GM12878 (cell line): ENCODE results near the gene TOP2B. TPM values are rescaled to one million over a fixed set of nuclear protein-coding genes. Genes with fewer than 3 reads are reported as not detected.

Source experiments
- ATAC-seq: fragments of 200-7000 bp; cut with Tn5 transposase; 3 replicates; pipeline ENCODE4 v1.9.1; 2020; ENCODE audit warnings: mild to moderate bottlenecking, moderate library complexity
- BruUV-seq: library from RNA; stranded (reverse); fragments of 400-500 nt; replicated peaks from 2 replicates; lab custom pipeline; 2021; lab: Mats Ljungman, UMichigan
- CTCF ChIA-PET: fragments of 300-600 bp; sonication (Branson Sonifier 250); formaldehyde crosslinking; extraction: SDS; loops from one replicate; lab custom pipeline; 2021; ENCODE audit warnings: inconsistent platforms; lab: Yijun Ruan, JAX
- POLR2A ChIA-PET: fragments of 350-600 bp; formaldehyde crosslinking; extraction: SDS; loops from one replicate; lab custom pipeline; 2021; ENCODE audit warnings: inconsistent platforms; lab: Charles Lee
- RAD21 ChIA-PET: fragments of 300-600 bp; sonication (Branson Sonifier 250); formaldehyde crosslinking; loops from one replicate; lab custom pipeline; 2023; ENCODE audit warnings: antibody characterized with exemption; ENCODE audit not compliant: unreplicated experiment; lab: Charles Lee
- SMC1A ChIA-PET: fragments of 300-600 bp; sonication (Branson Sonifier 250); formaldehyde crosslinking; loops from one replicate; lab custom pipeline; 2023; ENCODE audit not compliant: unreplicated experiment, uncharacterized antibody; lab: Charles Lee
- DNase-seq: peaks from one replicate; pipeline ENCODE4 v3.0.0-alpha.2; 2011; ENCODE audit warnings: low read depth, low spot score
- FAIRE-seq: peaks from 3 replicates; lab custom pipeline; 2011; peaks lifted over from hg19 to GRCh38; lab: Jason Lieb, UNC
- H2AFZ ChIP-seq: 2 replicates; pipeline ENCODE4 v1.6.0; 2011; ENCODE audit warnings: low read depth, low read length, control low read depth; ENCODE audit not compliant: control insufficient read depth
- H3K27ac ChIP-seq: 2 replicates; pipeline ENCODE4 v1.5.1; 2011; ENCODE audit warnings: control low read depth; ENCODE audit not compliant: control insufficient read depth, insufficient read depth
- H3K27me3 ChIP-seq, 2 experiments: replicated peaks in 1 of 2; 2 replicates each; pipeline versions ENCODE4 v1.6.0 to v1.6.1; 2011; ENCODE audit warnings: low read length in 1 of 2; ENCODE audit not compliant: control insufficient read depth in 2 of 2, insufficient read depth in 2 of 2
- H3K36me3 ChIP-seq, 2 experiments: 2 replicates each; pipeline ENCODE4 v1.5.1; 2011; ENCODE audit warnings: low read length in 1 of 2; ENCODE audit not compliant: control insufficient read depth in 2 of 2, insufficient read depth in 2 of 2
- H3K4me1 ChIP-seq: 2 replicates; pipeline ENCODE4 v1.6.1; 2011; ENCODE audit warnings: mild to moderate bottlenecking, low read length, moderate library complexity, mixed read lengths; ENCODE audit not compliant: control insufficient read depth, insufficient read depth
- H3K4me2 ChIP-seq: 2 replicates; pipeline ENCODE4 v1.6.0; 2011; ENCODE audit warnings: control low read depth; ENCODE audit not compliant: control insufficient read depth, insufficient read depth
- H3K4me3 ChIP-seq: fragments of 200-600 bp; sonication (generic); 2 replicates; pipeline ENCODE4 v1.5.1; 2016
- H3K79me2 ChIP-seq: 2 replicates; pipeline ENCODE4 v1.6.0; 2011; ENCODE audit warnings: low read length; ENCODE audit not compliant: control insufficient read depth, insufficient read depth
- H3K9ac ChIP-seq: 2 replicates; pipeline ENCODE4 v1.8.0; 2011; ENCODE audit warnings: low read length, control low read depth, mixed read lengths; ENCODE audit not compliant: control insufficient read depth, insufficient read depth
- H3K9me3 ChIP-seq: replicated peaks from 3 replicates; pipeline ENCODE4 v1.5.1; 2011; ENCODE audit warnings: mild to moderate bottlenecking, low read length; ENCODE audit not compliant: control insufficient read depth, insufficient read depth
- H4K20me1 ChIP-seq: 2 replicates; pipeline ENCODE4 v1.6.0; 2011; ENCODE audit not compliant: control insufficient read depth, insufficient read depth
- CHD2 ChIP-seq: IDR thresholded peaks from 2 replicates; pipeline ENCODE4 v1.6.1; 2011; ENCODE audit warnings: low read depth, low read length, improper control_type of control experiment, borderline replicate concordance
- KAT2A ChIP-seq: conservative IDR thresholded peaks from 2 replicates; pipeline ENCODE4 v1.6.1; 2011; ENCODE audit warnings: low read depth, low read length; ENCODE audit not compliant: control insufficient read depth
- NR2F1 ChIP-seq: fragments of 450-650 bp; conservative IDR thresholded peaks from 2 replicates; pipeline ENCODE4 v1.6.1; 2017; ENCODE audit warnings: mild to moderate bottlenecking
- NRF1 ChIP-seq: conservative IDR thresholded peaks from 2 replicates; pipeline ENCODE4 v1.6.1; 2011; ENCODE audit warnings: mild to moderate bottlenecking, low read depth, low read length, improper control_type of control experiment
- RBBP5 ChIP-seq: fragments of 200-600 bp; sonication (generic); conservative IDR thresholded peaks from 2 replicates; pipeline ENCODE4 v1.6.1; 2016
- SMAD5 ChIP-seq: IDR thresholded peaks from 2 replicates; pipeline ENCODE4 v1.6.1; 2016; ENCODE audit warnings: antibody characterized with exemption, low read depth
- SMC3 ChIP-seq: IDR thresholded peaks from 2 replicates; pipeline ENCODE4 v1.6.1; 2011; ENCODE audit warnings: low read length, improper control_type of control experiment, borderline replicate concordance
- TAF1 ChIP-seq: IDR thresholded peaks from 2 replicates; pipeline ENCODE4 v1.6.1; 2011; ENCODE audit warnings: mild to moderate bottlenecking, low read depth, low read length, borderline replicate concordance
- TCF7 ChIP-seq: IDR thresholded peaks from 2 replicates; pipeline ENCODE4 v1.6.1; 2014; ENCODE audit warnings: antibody characterized with exemption, borderline replicate concordance
- USF2 ChIP-seq: IDR thresholded peaks from 2 replicates; pipeline ENCODE4 v1.6.1; 2011; ENCODE audit warnings: low read depth, low read length, improper control_type of control experiment, borderline replicate concordance
- ZBED1 ChIP-seq: IDR thresholded peaks from 2 replicates; pipeline ENCODE4 v1.6.1; 2016; ENCODE audit warnings: borderline replicate concordance
- ZBTB33 ChIP-seq: fragments of 450-650 bp; IDR thresholded peaks from 2 replicates; pipeline ENCODE4 v1.6.1; 2017; ENCODE audit warnings: mild to moderate bottlenecking
- WGBS: methylation state at CpG from one replicate; pipeline ENCODE4 v1.1.6; 2016; ENCODE audit warnings: low lambda C conversion rate; ENCODE audit not compliant: insufficient replicate concordance, insufficient coverage; ENCODE audit errors: missing lambda C conversion rate; 5-methylcytosine and 5-hydroxymethylcytosine counted together
- in situ Hi-C: fragments of 300-500 bp; cut with MboI; formaldehyde crosslinking; loops from 9 replicates; pipeline ENCODE4 v1.14.3; 2018; ENCODE audit warnings: mixed read lengths
- intact Hi-C: fragments of 100-400 bp; cut with micrococcal nuclease; formaldehyde crosslinking; loops from one replicate; pipeline ENCODE4 v1.14.2; 2022; ENCODE audit not compliant: unreplicated experiment
- polyA plus RNA-seq, 11 experiments: library from polyadenylated mRNA; depleted of rRNA in 4 of 11; unstranded in 6 of 11; stranded (reverse) in 5 of 11; fragments of >200 nt; fragmentation: Nextera tagmentation in 4 of 11; fragmentation: Illumina TruSeq in 1 of 11; extraction: Ambion mirVana in 4 of 11; extraction: Trizol in 1 of 11; gene quantifications; 1 replicate in 1 of 11; 2 replicates in 10 of 11; pipeline versions ENCODE4 v1.2.1 to v1.2.3, GENCODE V29; 2011 to 2016; ENCODE audit warnings: inconsistent platforms in 2 of 11, missing spikeins in 2 of 11, low read depth in 1 of 11
- total RNA-seq, 4 experiments: library from RNA; depleted of rRNA in 3 of 4; stranded (reverse); fragments of >200 nt in 3 of 4; fragmentation: Illumina TruSeq in 1 of 4; extraction: Trizol in 1 of 4; gene quantifications; 2 replicates each; pipeline versions ENCODE4 v1.2.1 to v1.2.3, GENCODE V29; 2013 to 2021
- TF ChIP-seq, protein P1 (sequence below): IDR thresholded peaks from 2 replicates; pipeline ENCODE4 v1.6.1; 2012; ENCODE audit warnings: low read depth, low read length, improper control_type of control experiment
- TF ChIP-seq, protein P2 (sequence below): fragments of 450-650 bp; IDR thresholded peaks from 2 replicates; pipeline ENCODE4 v1.6.1; 2014; ENCODE audit warnings: mild to moderate bottlenecking

The TOP2B gene
- total and polyA plus RNA-seq, 10 of the 15 experiments (the other 5 are each of a cell fraction or from before 2014, with no cell fraction given) = 28.6 to 134 (median 83.4) TPM

- TF ChIP-seq ZBED1 = no peak
- TF ChIP-seq, all 136 proteins: peak for 0
Observed at GRCh38 chr3:25689226-25689625, 24.5 kb upstream of the TOP2B start (continued).

DNA sequence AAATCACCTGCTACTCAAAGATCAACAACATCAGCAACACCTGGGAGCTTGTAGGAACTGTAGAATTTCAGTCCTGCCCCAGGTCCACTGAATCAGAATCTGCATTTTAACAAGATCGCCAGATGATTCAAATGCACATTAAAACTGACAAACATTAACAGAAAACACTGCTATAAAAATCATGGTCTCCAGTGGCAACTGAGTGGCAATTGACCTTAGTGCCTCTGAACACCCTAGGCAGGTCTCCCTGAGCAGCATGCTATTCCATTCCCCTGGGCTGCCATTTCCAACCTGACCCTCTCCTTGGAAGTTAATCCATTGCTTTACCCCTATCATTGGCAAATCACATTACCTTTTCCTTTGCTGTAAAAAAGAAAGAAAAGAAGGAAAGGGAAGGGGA is 23.0 kb upstream of the TOP2B start:
- BruUV-seq = no TSS peak

More for the DNA sequence above, 23.0 kb upstream of the TOP2B start:
- Histone ChIP-seq H3K4me1 (no peaks in the 10 kb centered on the region), H3K79me2 (no peaks in the 10 kb centered on the region), H3K4me3 (no peak overlapping the region), H3K36me3 (no peaks in the 10 kb centered on the region), H3K27ac (no peak overlapping the region), H3K27me3 (no peaks in the 10 kb centered on the region), H3K9me3 (no peaks in the 10 kb centered on the region), H3K4me2 (no peak overlapping the region), H2AFZ (no peak overlapping the region), H4K20me1 (no peaks in the 10 kb centered on the region), H3K9ac (no peak overlapping the region)
- CTCF ChIA-PET = interaction anchor here (1.1 kb wide), 1 partner anchor 39 kb away, joined by 3 read pairs; no protein-coding TSS in a partner anchor
- in situ Hi-C loops = no loop called here
- RAD21 ChIA-PET = no interaction called here
- intact Hi-C loops = no loop called here
- POLR2A ChIA-PET = no interaction called here
- FAIRE-seq = no peak
- no peak for ATAC-seq
- SMC1A ChIA-PET = no interaction called here
- WGBS = 92% methylated on average over 1 of the region's 1 CpG
- no peak for DNase-seq
- TF ChIP-seq USF2 = no peak
- no peak for TF ChIP-seq ZBTB33
- no peak for TF ChIP-seq KAT2A
- no peak for TF ChIP-seq NRF1
- TF ChIP-seq, protein P1, sequence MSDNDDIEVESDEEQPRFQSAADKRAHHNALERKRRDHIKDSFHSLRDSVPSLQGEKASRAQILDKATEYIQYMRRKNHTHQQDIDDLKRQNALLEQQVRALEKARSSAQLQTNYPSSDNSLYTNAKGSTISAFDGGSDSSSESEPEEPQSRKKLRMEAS = no peak
- TF ChIP-seq NR2F1 = no peak
- TF ChIP-seq CHD2 = no peak
- TF ChIP-seq, protein P2, sequence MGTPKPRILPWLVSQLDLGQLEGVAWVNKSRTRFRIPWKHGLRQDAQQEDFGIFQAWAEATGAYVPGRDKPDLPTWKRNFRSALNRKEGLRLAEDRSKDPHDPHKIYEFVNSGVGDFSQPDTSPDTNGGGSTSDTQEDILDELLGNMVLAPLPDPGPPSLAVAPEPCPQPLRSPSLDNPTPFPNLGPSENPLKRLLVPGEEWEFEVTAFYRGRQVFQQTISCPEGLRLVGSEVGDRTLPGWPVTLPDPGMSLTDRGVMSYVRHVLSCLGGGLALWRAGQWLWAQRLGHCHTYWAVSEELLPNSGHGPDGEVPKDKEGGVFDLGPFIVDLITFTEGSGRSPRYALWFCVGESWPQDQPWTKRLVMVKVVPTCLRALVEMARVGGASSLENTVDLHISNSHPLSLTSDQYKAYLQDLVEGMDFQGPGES = no peak
- TF ChIP-seq SMAD5 = no peak
- no peak for TF ChIP-seq TCF7
- no peak for TF ChIP-seq RBBP5
- TF ChIP-seq TAF1 = no peak
- TF ChIP-seq SMC3 = no peak
